ENCODE data around the gene BPIFB3.

DNA sequence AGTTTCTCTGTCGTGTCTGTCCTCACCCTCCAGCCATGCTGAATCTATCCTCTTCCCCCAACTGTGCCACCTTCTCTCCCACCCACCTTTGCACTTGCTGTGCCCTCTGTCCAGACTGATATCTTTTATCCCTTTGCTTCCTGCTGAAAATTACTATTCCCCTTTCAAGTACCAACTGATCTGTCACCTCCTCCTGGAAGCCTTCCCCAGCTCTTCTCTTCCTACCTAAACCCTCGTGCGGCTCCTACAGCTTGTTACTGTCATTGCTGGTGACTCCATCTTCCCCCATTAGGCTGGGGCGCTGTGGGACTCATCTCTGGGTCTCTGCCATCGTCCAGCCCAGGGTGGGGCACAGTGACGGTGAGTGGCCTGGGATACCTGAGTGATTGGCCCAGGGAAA lies 21.1 kb upstream of the BPIFB3 start:
- TF ChIP-seq, protein P1, sequence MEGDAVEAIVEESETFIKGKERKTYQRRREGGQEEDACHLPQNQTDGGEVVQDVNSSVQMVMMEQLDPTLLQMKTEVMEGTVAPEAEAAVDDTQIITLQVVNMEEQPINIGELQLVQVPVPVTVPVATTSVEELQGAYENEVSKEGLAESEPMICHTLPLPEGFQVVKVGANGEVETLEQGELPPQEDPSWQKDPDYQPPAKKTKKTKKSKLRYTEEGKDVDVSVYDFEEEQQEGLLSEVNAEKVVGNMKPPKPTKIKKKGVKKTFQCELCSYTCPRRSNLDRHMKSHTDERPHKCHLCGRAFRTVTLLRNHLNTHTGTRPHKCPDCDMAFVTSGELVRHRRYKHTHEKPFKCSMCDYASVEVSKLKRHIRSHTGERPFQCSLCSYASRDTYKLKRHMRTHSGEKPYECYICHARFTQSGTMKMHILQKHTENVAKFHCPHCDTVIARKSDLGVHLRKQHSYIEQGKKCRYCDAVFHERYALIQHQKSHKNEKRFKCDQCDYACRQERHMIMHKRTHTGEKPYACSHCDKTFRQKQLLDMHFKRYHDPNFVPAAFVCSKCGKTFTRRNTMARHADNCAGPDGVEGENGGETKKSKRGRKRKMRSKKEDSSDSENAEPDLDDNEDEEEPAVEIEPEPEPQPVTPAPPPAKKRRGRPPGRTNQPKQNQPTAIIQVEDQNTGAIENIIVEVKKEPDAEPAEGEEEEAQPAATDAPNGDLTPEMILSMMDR (IDR thresholded peaks at IDR 0.05), result no peak
- TF ChIP-seq EZH2 (IDR thresholded peaks at IDR 0.05), result no peak

Data from neural progenitor cell (in vitro differentiated cells).